GM18526 (cell line): ENCODE data around the gene PLAGL1.

Experiments used
- POLR2A ChIP-seq: IDR thresholded peaks from 3 replicates; pipeline ENCODE4 v1.6.1; 2011; ENCODE audit not compliant: insufficient read length; ENCODE audit errors: extremely low read depth

The PLAGL1 gene, protein sequence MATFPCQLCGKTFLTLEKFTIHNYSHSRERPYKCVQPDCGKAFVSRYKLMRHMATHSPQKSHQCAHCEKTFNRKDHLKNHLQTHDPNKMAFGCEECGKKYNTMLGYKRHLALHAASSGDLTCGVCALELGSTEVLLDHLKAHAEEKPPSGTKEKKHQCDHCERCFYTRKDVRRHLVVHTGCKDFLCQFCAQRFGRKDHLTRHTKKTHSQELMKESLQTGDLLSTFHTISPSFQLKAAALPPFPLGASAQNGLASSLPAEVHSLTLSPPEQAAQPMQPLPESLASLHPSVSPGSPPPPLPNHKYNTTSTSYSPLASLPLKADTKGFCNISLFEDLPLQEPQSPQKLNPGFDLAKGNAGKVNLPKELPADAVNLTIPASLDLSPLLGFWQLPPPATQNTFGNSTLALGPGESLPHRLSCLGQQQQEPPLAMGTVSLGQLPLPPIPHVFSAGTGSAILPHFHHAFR

DNA sequence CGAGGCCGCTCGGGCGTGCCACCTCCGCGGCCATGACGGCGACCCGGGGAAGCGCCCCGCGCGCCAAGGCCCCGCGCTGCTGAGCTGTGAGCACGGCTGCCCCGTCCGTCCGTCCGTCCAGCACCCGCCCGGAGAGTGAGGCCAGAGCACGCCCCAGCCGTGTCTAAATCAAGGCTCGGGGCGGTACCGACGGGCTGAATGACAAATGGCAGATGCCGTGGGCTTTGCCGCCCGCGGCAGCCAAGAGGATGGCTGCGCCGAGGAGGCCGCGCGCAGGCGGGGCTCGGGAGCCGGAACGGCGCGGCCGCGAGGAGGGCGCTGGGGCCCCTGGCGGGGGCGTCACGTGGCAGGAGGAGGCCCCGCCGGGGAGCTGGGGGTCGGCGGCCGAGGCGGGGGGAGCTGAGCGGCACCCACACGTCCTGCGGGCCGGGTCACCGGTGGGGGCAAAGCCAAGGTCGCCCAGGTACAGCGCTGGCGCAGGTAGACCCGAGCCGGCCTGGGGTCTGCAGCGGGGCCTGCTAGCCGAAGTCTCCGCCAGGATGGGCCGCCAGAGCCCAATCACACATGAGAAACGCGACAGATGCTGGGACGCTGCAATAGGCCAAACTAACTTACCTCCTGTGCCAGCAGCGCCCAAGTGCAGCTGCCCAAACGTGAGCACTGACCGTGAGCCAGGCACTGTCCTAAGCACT is at the start of gene PLAGL1:
Gene PLAGL1, minus strand, starts transcription at position 140 of the 692 bp plus-strand sequence. CDS start 60,123 bp downstream, outside the sequence.
- TF ChIP-seq POLR2A: peak; percentile 38

DNA sequence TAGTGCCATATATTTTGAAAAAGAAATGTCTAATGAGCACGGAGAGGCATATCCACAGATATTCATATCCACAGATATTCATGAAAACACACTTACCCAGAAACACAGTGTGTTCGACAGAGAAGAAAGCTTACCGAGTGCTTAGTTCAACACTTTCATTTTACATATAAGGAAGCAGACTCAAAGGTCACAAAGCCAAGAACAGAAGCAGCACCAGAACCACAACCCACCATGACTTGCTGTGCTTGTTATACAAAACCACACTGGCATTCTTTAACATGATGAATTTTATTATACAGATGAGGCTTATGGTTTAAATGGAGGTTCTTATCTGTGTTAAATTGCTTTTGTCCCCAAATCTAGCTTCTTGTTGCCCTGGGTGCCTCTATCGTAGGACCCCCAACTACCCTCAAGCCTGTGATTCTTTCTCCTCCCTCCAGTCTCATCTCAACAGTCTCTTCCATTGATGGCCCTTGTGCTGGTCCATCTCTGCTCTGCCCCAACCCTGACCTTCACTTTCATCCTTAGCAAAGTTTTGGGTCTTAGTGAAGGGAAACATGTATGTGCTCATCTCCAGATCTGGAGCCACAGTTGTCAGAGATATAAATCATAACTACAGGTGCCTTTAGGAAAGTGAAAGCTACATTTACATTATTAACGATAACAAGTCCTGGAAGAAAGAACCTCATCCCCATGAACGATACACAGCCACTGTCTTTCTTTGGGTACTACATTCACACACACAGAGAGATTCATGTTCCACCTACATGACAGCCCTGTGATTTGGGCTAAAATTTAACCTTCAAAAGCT is 47.3 kb upstream of the PLAGL1 start:
- no peak for TF ChIP-seq POLR2A

DNA sequence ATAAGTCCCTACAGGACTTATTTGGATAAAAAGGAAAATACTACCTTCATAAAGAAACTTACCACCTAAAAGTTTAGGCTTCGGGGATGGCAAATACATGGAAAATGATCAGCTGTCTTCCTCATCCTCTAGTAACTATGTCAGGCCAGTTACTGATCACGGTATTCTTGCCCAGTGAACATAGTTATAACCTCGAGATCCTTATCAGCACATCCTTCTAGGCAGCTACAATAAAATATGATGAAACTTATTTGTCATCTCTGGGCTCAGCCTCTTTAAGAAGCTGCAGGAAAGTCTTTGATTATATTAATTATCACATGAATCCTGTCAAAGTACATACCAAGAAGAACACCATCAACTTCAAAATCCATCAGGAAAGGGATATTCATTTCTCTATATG is 45.5 kb upstream of the PLAGL1 start:
- TF ChIP-seq POLR2A: no peak

DNA sequence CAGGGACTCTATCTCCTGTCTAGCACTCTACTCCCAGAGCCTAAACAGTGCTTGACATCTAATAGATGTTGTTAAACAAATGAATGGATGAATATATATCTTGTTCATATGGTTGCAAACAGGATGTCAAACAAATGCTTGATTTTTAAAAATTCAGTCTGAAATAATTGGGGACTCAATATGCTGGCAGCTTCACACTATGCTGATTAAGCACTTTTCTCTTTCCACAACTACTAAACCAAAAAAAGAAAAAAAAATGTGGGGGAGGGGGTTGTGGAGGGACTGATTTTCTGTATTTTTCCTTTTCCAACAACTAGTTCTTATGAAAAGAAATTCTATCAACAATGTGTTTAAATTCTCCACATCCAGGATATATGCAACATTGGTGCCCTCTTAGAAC is 44.4 kb upstream of the PLAGL1 start:
- TF ChIP-seq POLR2A: no peak

DNA sequence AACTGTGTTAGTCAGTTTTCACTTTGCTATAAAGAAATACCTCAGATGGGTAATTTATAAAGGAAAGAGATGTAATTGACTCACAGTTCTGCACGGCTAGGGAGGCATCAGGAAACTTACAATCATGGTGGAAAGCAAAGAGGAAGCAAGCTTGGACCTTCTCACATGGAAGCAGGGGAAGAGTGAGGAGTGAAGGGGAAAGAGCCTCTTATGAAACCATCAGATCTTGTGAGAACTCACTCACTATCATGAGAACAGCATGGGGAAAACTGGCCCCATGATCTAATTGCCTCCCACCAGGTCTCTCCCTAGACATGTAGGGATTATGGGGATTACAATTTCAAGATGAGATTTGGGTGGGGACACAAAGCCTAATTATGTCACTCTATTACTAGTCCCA is 41.3 kb upstream of the PLAGL1 start:
- TF ChIP-seq POLR2A: no peak

DNA sequence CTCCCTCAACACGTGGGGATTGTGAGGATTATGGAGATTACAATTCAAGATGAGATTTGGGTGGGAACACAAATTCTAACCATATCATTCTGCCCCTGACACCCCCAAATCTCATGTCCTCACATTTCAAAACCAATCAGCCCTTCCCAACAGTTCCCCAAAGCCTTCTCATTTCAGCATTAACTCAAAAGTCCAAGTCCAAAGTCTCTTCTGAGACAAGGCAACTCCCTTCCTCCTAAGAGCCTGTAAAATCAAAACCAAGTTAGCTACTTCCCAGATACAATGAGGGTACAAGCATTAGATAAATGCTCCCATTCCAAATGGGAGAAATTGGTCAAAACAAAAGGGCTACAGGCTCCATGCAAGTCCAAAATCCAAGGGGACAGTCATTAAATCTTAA is 39.6 kb upstream of the PLAGL1 start:
- TF ChIP-seq POLR2A: no peak

DNA sequence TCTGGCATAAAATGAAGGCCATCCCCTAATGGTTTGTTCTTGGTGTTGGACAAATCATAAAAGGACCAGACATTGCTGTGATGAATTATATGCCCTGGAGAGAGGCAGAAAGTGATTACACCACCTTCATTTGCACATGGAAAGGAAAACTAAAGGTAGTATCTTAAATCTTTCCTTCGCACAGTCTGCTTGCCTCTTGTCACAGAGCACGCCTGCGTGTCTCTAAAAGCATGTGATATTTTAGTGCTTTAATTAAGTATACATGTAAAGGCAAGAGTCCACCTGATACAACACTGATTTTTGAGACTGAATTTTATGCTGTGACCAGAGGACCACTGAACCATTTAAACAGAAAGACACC is 28.8 kb upstream of the PLAGL1 start:
- no peak for TF ChIP-seq POLR2A

DNA sequence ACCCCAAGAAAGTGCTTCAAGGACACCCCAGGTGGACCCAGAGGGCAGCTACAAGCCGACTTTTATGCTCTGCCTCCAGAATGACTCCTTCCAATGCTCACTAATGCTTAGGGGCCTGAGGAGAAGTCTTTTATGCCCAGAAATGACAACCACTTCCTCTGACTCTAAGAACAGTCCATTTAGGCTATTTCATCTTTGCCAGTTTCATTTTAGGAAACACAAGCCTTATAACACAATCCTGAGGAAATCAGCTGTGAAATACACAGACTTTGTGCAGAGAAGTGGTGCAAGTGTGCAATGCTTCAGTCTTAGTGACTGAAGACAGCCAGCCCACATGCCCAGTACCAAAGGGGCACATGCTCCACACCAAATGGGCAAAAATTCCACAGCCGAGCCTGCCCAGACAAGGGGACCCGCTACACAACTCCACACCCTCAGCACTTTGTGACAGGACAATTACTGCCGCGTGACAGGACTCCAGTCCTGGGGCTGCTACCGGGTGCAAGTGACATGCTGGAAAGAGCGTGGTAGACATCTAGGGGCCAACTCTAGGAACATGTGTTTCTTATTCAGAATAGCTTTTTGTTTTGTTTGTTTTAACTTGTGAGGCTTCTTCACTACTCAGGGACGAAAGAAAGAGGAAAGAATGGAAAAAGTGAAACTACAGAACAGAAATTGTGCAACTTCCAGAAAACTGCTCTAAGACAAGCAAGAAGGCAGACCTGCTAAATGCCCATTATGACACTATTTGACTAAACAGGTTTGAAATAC is 28.2 kb upstream of the PLAGL1 start:
- no peak for TF ChIP-seq POLR2A

DNA sequence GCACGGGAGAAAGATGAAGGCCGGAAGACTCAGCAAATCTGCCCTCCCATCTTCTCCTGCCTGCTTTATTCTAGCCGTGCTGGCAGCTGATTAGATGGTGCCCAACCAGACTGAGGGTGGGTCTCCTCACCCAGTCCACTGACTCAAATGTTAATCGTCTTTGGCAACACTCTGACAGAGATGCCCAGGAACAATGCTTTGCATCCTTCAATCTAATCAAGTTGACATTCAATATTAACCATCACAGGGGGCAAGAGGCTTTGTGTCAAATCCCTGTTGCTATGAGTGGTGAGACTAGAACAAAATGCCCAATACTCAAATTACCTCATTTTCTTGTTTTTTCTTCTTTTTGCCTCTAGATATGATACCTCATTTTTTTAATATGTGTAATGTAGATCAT is 27.4 kb upstream of the PLAGL1 start:
- no peak for TF ChIP-seq POLR2A

DNA sequence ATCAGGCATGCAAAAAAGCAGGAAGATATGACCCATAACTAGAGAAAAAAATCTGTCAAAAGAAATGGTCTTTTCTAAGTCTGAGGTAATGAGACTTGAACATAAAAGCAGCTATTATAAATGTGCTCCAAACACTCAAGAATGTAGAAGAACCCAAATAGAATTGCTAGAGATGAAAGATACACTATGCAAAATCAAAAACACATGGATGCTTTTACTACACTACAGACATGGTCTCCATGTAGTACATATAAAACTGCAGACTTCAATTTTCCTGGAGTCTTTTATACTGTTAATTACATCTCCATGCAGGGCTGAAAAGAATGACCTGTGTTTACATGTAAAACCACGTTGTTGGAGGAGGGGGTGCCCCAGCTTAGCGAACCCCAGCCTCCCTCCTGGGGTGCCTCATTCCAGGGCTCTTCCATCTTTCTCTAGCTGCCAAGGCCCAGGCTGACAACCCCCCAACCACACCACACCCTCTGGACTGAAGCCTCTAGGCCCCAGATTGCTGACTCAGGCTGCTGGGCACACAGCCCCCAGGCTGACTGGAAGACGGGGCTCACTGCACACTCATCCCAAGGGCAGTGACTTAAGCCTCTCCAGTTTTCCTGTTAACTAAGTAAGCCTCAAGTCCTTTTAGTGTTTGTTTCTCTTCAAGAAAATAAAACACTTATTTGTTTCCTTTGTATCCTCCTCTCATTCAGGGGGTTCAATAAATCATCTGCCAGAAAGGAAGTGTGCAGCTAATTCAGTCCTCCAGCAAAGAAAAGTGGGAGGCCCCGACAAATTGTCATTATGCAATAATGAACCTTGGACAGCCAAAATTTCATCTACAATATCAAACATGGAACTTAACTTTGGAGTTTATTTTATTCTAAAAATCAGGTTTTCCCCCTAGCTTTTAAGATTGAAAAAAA is 26.0 kb upstream of the PLAGL1 start:
- no peak for TF ChIP-seq POLR2A

DNA sequence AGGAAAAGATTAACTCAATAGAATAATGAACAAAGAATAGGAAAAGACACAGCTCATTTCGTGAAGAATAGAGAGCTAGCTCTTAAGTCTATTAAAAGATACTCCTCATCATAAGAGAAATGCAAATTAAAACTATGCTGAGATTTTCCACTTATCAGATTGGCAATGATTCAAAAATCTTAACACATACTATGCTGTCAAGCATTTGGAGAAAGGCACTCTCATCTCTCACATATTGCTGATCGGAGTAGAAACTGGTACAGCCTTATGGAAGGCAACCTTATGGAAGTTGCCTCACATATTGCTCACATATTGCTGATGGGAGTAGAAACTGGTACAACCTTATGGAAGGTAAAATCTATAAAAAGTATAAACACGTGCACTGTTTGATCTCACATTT is 21.4 kb upstream of the PLAGL1 start:
- no peak for TF ChIP-seq POLR2A

DNA sequence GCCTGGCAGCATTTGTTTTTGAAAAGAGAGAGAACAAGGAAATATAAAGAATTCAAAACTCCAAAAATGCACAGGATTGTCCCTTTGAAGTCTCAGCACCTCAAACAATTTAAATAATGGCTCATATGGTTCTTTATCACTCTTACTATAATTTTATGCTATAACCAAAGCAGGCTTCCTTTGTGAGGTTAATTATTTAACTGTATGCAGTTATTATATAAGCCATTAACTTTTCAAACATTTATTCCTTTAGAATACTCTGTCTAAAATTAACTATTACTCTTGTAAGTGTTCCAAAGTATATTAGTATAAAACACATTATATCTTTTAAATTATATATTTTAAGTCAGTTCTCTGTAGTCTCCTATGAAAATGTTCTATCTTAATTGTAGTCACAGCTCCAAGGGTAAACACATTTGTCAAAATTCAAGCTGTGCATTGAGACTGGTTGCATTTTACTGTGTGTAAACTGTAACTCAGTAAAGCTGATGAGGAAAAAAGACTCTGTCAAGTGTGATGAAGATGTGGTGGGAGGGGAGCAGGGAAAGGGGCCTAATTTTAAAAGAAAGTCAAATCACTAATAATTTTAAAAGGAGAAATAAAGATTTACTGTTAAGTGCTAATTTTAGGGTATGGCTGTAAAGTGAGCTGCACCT is 20.0 kb upstream of the PLAGL1 start:
- TF ChIP-seq POLR2A: no peak

DNA sequence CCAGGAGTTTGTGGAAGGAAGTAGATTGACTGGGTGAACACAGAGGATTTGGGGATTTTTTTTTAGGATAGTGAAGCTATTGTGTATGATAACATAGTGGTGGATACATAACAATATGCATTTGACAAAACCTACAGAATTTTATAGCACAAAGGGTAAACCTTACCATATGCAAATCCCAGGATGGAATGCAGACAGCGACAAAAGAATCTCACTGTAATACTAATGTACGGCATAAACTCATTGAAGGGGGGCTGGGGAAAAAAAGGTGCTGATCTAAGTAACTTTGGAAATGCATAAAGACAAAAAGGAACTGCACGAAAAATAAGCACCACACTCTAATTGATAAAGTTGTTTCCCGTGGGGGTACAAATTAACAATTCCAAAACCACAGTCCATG is 15.2 kb upstream of the PLAGL1 start:
- no peak for TF ChIP-seq POLR2A
